Measurements from ENCODE around the gene CASQ1.

DNA sequence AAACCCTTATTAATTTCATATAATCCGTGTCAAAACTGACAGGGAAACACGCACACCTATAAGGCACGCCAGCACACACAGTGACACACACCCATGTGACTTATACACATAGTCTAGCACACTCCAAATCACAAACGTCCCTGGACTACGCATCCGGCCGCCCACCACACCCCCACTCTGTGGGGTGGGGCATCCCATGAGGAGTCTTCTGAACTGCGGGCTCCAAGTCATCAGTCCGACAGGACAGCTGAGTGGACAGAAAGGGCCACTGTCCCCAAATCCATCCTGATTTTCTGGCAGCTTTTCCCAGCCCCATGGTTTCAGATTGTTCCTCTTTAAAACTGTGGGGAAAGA, 15.6 kb downstream of the CASQ1 start:
- TF ChIP-seq MEIS1 (CRISPR knock-in tag; IDR thresholded peaks at IDR 0.05; ENCODE audit: borderline replicate concordance) = no peak
- TF ChIP-seq YY1 (tag by site-specific recombination; IDR thresholded peaks at IDR 0.05) = no peak
- no peak for TF ChIP-seq ZNF274 (IDR thresholded peaks at IDR 0.05; ENCODE audit: low read length)
- no peak for TF ChIP-seq ZNF274 (tag by site-specific recombination; IDR thresholded peaks at IDR 0.05; ENCODE audit: borderline replicate concordance)
- TF ChIP-seq, protein P1, sequence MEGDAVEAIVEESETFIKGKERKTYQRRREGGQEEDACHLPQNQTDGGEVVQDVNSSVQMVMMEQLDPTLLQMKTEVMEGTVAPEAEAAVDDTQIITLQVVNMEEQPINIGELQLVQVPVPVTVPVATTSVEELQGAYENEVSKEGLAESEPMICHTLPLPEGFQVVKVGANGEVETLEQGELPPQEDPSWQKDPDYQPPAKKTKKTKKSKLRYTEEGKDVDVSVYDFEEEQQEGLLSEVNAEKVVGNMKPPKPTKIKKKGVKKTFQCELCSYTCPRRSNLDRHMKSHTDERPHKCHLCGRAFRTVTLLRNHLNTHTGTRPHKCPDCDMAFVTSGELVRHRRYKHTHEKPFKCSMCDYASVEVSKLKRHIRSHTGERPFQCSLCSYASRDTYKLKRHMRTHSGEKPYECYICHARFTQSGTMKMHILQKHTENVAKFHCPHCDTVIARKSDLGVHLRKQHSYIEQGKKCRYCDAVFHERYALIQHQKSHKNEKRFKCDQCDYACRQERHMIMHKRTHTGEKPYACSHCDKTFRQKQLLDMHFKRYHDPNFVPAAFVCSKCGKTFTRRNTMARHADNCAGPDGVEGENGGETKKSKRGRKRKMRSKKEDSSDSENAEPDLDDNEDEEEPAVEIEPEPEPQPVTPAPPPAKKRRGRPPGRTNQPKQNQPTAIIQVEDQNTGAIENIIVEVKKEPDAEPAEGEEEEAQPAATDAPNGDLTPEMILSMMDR (tag by site-specific recombination; IDR thresholded peaks at IDR 0.05) = no peak
- no peak for TF ChIP-seq KLF7 (tag by site-specific recombination; IDR thresholded peaks at IDR 0.05; ENCODE audit: borderline replicate concordance)
- no peak for TF ChIP-seq ZNF350 (tag by site-specific recombination; IDR thresholded peaks at IDR 0.05)
- TF ChIP-seq ZBTB1 (tag by site-specific recombination; IDR thresholded peaks at IDR 0.05) = no peak
- TF ChIP-seq ZNF701 (tag by site-specific recombination; IDR thresholded peaks at IDR 0.05) = no peak
- TF ChIP-seq ZNF10 (tag by site-specific recombination; IDR thresholded peaks at IDR 0.05) = no peak
- no peak for TF ChIP-seq MZF1 (tag by site-specific recombination; IDR thresholded peaks at IDR 0.05; ENCODE audit: borderline replicate concordance)
- TF ChIP-seq, protein P2, sequence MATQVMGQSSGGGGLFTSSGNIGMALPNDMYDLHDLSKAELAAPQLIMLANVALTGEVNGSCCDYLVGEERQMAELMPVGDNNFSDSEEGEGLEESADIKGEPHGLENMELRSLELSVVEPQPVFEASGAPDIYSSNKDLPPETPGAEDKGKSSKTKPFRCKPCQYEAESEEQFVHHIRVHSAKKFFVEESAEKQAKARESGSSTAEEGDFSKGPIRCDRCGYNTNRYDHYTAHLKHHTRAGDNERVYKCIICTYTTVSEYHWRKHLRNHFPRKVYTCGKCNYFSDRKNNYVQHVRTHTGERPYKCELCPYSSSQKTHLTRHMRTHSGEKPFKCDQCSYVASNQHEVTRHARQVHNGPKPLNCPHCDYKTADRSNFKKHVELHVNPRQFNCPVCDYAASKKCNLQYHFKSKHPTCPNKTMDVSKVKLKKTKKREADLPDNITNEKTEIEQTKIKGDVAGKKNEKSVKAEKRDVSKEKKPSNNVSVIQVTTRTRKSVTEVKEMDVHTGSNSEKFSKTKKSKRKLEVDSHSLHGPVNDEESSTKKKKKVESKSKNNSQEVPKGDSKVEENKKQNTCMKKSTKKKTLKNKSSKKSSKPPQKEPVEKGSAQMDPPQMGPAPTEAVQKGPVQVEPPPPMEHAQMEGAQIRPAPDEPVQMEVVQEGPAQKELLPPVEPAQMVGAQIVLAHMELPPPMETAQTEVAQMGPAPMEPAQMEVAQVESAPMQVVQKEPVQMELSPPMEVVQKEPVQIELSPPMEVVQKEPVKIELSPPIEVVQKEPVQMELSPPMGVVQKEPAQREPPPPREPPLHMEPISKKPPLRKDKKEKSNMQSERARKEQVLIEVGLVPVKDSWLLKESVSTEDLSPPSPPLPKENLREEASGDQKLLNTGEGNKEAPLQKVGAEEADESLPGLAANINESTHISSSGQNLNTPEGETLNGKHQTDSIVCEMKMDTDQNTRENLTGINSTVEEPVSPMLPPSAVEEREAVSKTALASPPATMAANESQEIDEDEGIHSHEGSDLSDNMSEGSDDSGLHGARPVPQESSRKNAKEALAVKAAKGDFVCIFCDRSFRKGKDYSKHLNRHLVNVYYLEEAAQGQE (tag by site-specific recombination; IDR thresholded peaks at IDR 0.05) = no peak

All from HEK293 (cell line).